GM12873 (cell line): Measurements from ENCODE around the gene DEFB121.

Experiments
- TF ChIP-seq, protein P1 (sequence below): IDR thresholded peaks from 2 replicates; pipeline ENCODE4 v1.5.1; 2012; ENCODE audit warnings: low read depth, mild to moderate bottlenecking, moderate library complexity, low read length, control low read depth; ENCODE audit not compliant: insufficient read depth; ENCODE audit errors: missing control alignments

The DEFB121 gene

DNA sequence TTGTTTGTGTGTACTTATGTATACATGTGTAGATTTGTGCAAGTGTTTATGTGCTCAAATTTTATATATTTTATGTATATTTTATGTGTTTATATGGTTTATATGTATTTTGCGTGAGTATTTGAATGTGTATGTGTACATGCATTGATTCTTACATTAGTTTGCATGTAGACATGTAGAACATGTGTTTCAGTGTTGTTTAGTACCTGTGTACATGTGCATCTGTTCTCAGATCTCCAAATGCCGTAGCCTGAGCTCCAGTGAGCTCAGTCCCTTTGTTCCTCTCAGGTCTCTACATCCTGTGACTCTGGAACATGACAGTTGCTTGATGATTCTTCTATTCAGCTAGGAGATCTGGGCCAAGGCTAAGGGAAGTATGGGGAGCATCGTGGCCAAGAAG, 11.1 kb downstream of the DEFB121 start:
- TF ChIP-seq, protein P1, sequence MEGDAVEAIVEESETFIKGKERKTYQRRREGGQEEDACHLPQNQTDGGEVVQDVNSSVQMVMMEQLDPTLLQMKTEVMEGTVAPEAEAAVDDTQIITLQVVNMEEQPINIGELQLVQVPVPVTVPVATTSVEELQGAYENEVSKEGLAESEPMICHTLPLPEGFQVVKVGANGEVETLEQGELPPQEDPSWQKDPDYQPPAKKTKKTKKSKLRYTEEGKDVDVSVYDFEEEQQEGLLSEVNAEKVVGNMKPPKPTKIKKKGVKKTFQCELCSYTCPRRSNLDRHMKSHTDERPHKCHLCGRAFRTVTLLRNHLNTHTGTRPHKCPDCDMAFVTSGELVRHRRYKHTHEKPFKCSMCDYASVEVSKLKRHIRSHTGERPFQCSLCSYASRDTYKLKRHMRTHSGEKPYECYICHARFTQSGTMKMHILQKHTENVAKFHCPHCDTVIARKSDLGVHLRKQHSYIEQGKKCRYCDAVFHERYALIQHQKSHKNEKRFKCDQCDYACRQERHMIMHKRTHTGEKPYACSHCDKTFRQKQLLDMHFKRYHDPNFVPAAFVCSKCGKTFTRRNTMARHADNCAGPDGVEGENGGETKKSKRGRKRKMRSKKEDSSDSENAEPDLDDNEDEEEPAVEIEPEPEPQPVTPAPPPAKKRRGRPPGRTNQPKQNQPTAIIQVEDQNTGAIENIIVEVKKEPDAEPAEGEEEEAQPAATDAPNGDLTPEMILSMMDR = no peak

DNA sequence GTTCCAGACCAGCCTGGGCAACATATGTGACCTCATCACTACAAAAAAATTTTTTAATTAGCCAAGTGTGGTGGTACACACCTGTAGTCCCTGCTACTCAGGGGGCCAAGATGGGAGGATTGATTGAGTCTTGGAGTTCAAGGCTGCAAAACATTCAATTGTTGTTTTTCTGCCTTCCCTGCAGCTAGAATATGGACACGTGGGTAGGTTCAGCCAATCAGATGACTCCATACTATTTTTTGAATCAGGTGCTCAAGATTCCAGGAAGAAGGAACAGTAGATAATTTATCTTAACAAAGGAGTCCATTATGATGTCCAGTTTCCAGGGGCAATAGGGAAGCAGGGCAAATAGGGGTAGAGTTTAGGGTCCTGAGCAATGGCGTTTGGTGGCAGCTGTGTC, 13.2 kb downstream of the DEFB121 start:
- TF ChIP-seq, protein P1 = no peak

DNA sequence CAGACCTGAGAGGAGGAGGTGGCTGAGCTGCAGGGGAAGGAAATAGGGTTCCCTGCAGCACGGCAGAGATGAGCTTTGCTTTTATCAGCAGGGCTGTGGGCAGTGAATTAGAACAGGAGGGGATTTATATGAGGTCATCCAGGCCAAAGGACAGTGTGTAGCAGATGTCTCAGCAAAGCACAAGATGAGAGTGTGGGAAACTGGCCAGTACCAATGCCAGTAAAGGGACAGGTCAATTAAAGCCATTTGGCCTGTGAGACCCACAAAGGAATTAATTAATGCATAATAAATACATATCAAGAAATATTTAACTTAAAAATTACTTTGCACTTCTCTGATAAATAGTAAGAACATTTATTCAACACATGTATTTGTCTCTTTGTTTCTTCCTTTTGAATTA, 15.5 kb downstream of the DEFB121 start, which contains the start of gene DEFB119:
TSS of gene DEFB119 (minus strand) at position 101 of the 400 bp plus-strand sequence. CDS start 107 bp downstream, outside the sequence.
- TF ChIP-seq, protein P1 = no peak

DNA sequence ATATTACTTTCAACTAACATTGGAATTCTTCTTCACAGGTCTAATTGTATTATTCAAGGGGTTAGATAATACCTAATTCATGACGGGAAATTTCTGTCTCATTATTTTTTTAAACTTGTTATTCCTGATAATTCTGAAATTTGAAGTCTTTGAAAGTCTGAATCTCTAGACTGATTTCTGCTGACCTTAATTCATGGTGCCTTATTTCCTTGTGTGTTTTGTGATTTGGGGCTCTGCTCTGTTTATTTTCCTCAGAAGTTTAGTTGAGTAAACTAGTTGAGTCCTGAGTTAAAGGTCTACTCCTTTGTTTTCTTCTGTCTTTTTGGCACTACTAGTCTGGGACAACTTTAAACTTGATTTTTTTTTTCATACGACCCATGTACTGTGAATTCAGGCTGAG, 31.7 kb downstream of the DEFB121 start:
- TF ChIP-seq, protein P1 = no peak

DNA sequence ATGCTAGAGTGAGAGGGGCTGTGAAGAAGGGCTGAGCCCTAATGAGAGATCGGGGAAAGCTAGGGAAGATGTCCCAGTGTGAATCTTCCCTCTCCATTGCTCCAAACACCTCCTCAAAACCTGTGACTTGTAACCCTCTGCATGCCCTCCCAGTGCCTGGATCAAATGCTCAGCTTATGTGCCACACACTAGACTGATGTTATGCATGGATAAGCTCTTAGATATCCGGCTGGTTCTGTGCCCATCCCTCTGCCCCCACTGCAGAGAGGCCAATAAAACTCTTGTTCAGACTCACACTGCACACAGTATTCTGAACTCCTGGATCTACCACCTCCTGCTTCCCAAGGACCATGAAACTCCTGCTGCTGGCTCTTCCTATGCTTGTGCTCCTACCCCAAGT, 37.7 kb downstream of the DEFB121 start, which contains the start of gene DEFB118:
TSS of gene DEFB118 (plus strand) at position 301 of the 400 bp plus-strand sequence. CDS start at position 351, 50 bp downstream.
- TF ChIP-seq, protein P1 = no peak

DNA sequence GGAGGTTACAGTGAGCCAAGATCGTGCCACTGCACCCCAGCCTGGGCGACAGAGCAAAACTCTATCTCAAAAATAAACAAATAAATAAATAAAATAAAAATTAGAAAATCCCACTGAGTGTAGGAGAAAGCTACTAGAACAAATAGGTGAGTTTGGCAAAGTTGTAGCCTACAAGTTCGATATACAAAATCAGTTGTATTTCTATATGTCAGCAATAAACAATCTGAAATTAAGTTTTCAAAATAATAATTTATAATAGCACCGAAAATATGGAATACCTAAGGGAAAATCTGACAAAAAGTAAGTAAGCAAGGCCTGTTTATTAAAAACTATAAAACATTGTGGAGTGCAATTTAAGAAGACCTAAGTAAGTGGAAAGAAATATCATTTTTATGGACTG, 42.7 kb downstream of the DEFB121 start:
- TF ChIP-seq, protein P1 = no peak

DNA sequence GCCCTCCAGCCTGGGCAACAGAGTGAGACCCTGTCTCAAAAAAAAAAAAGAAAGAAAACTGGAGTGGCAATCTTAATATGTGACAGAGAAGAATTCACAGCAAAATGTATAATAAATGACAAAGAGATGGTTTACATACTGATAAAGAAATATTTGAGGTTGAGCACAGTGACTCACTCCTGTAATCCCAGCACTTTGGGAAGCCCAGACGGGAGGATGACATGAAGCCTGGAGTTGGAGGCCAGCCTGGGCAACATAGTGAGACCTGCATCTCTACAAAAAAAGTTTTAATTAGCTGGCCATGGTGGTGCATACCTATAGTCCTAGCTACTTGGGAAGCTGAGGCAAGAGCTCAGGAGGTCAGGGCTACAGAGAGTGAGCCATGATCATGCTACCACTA, 50.0 kb downstream of the DEFB121 start:
- TF ChIP-seq, protein P1 = no peak
